Prostate gland (tissue), 2 donors: ENCODE data around the gene VWA5B2.

Source experiments
- CTCF ChIP-seq, 4 experiments: fragments of 200-600 bp in 2 of 4; fragments of 450-650 bp in 2 of 4; sonication (generic) in 2 of 4; IDR thresholded peaks; 1 replicate in 3 of 4; 2 replicates in 1 of 4; pipeline ENCODE4 v1.5.1; 2016 to 2019; ENCODE audit warnings: antibody characterized with exemption in 4 of 4, mild to moderate bottlenecking in 2 of 4, moderate library complexity in 2 of 4
- POLR2A ChIP-seq: fragments of 450-650 bp; IDR thresholded peaks from one replicate; pipeline ENCODE4 v1.6.1; 2016; ENCODE audit warnings: antibody characterized with exemption, mild to moderate bottlenecking
- POLR2AphosphoS5 ChIP-seq: sonication (generic); formaldehyde crosslinking; IDR thresholded peaks from one replicate; pipeline ENCODE4 v1.6.1; 2017; ENCODE audit warnings: antibody characterized with exemption

GRCh38 chr3:184261270-184261853 is 32.0 kb downstream of the VWA5B2 start, which contains the start of gene CAMK2N2:
- TF ChIP-seq CTCF (IDR thresholded peaks at IDR 0.05) (no peak), POLR2A (no peak), POLR2AphosphoS5 (no peak)
